GM12872 (cell line): Measurements from ENCODE around the gene AGTRAP.

Experiments
- TF ChIP-seq, protein P1 (sequence below): IDR thresholded peaks from 3 replicates; pipeline ENCODE4 v1.5.1; 2011; ENCODE audit warnings: low read depth, mild to moderate bottlenecking, low read length, moderate library complexity; ENCODE audit not compliant: insufficient read depth

Gene AGTRAP

DNA sequence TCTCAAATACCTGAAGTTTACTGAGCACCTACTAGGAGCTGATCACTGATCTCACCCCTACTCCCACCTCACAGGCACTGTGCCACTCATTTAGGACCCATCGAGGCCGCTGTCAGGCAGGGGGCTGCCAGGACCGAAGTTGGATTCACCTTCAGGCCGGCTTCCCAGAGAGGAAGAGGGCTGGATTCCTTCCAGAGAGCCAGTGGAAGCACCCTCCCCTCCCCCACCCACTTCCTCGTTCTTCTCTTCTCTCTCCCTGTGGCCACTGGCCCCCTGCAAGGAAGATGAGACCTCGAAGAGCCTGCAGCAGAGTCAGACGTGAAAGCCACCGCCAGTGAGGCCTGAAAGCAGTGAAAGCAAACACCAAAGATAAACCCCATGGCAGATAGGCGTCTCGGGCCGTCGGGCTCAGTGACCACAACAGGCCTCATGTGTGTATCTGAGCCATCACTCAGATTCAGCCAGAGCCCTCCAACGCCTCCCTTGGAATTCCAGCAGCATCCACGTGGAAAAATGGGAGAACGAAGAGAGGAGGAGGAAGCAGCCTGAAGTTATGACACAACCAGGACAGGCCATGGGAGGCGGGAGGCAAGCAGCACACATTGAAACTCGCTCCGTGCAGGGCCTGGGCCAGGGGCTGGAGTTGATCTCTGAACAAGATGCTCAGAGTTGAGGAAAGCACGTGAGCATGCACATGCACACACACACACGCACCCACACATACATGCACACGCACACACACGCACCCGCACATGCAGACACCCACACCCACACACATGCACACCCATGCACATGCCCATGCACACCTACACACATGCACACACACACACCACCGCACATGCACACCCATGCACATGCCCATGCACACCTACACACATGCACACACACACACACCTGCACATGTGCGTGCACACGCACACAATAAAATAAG lies 6.2 kb upstream of the AGTRAP start:
- TF ChIP-seq, protein P1, sequence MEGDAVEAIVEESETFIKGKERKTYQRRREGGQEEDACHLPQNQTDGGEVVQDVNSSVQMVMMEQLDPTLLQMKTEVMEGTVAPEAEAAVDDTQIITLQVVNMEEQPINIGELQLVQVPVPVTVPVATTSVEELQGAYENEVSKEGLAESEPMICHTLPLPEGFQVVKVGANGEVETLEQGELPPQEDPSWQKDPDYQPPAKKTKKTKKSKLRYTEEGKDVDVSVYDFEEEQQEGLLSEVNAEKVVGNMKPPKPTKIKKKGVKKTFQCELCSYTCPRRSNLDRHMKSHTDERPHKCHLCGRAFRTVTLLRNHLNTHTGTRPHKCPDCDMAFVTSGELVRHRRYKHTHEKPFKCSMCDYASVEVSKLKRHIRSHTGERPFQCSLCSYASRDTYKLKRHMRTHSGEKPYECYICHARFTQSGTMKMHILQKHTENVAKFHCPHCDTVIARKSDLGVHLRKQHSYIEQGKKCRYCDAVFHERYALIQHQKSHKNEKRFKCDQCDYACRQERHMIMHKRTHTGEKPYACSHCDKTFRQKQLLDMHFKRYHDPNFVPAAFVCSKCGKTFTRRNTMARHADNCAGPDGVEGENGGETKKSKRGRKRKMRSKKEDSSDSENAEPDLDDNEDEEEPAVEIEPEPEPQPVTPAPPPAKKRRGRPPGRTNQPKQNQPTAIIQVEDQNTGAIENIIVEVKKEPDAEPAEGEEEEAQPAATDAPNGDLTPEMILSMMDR, result no peak

DNA sequence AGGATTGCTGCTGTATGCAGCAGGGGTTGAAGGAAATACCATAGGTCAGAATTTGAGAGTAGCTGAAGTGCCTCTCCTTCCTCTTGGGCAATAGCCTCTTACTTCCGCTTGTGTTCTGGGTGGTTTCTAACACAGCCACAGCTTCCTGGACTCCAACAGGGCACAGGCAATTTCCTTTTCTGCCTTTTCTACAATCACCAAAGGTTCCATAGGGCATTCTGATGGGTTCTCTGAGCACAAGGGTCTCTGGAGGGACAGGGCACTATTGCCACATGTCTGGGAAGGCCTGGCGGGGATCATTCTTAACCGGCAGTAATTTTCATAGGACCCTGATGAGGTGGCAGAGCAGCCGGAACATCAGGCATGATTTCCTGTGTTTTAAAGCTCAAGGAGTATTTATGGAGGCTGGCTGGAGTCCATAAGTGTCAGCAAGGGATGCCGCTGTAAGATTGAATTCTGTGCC lies 5.5 kb upstream of the AGTRAP start:
- TF ChIP-seq, protein P1, result no peak

GRCh38 chr1:11731691-11732283 lies 4.1 kb upstream of the AGTRAP start:
- TF ChIP-seq, protein P1, result no peak

DNA sequence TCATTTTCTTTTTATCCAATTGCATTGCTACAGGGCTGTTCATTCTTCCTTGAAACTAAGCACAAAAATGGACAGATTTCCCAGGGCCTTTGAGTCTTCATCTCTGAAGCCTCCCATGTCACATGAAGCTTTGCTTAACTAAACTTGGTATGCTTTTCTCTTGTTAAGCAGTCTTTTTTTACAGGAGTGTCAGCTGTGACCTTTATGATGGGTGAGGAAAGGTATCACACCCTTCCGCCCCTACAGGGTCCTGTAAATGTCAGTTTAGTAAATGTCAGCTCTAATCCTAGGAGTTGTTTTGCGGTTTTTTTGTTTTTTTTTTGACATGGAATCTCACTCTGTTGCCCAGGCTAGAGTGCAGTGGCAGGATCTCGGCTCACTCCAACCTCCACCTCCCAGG lies 2.6 kb upstream of the AGTRAP start:
- TF ChIP-seq, protein P1, result no peak

DNA sequence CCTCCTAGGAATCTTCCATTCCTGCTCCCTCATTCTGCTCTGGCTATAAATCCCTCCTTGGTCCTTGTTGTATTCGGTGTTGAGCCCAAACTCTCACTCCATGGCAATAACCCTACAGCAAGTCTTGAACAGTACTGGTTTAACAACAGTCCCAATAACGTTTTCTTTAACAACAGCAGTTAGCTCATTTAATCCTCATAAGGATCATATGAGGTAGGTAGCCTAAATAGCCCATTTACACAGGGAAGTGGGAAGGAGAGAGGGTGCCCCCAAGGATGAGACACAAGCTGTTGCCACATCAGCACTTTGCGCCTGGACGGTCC lies 444 bp upstream of the AGTRAP start:
- TF ChIP-seq, protein P1, result no peak

DNA sequence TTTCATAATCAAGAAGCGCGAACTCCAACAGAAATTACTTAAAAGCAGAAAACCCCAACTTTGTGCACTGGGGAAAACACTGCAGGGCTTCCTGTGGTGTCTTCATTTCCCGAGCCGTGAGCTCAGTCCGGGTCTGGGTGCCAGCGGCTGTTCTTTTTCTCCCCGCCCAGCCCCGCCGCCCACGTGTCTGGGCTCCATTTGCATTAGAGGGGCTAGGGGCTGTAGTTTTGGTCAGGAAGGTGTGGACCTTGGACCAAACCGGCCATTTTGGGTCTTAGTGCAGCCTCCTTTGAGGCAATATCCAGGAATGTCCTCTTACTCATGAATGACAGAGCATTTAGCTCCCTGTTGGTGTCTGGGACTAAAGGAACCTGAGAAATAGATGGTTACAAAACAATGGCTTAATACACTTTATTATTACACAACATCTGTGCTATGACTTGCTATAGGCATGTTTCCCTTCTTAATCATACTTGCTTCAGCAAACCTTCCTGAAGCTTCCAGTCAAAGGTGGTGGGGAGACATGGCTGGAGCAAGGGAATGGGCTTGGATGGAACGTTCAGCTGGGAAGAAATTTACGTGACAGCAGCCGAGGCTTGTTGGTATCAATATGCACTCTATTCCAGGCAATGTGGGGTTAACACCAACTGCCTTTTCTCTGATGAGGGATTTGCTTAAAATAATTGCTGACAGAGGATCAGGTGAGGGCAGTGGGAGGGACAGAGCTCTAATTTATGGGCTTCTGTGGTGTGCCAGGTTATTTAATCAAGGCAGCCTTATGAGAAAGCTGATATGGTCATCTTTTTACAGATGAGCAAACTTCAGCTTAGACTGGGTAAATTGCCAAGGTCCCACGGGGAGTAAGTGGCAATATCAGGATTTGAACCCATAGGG lies 1.1 kb downstream of the AGTRAP start:
- TF ChIP-seq, protein P1, result no peak

DNA sequence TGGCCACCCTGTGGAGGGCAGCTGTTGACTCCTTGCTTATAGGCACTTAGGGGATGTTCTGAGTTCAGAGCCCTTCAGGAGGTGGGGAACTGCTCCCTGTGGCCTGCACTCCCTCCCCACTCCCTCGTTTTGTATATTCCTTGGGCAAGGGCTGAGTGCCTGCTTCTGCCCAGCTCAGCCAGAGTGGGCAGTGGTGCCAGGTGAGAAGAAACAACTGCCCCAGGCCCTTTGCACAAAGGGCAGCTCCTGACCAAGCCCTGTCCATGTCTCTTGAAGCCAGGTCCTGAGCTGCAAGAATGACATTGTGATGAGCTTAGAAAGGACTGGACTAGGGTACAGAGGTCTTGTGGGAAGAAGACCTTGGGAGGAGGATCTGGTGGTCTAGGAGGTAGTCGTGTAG lies 2.2 kb downstream of the AGTRAP start:
- TF ChIP-seq, protein P1, result no peak
